Uterus (tissue), 2 donors: ENCODE measurements around the gene ICAM3.

ENCODE experiments used
- CTCF ChIP-seq, 4 experiments: fragments of 200-600 bp in 2 of 4; fragments of 450-650 bp in 2 of 4; sonication (generic) in 2 of 4; IDR thresholded peaks; one replicate each; pipeline ENCODE4 v1.5.1; 2016 to 2019; ENCODE audit warnings: antibody characterized with exemption in 4 of 4, mild to moderate bottlenecking in 2 of 4, moderate library complexity in 1 of 4
- POLR2A ChIP-seq, 2 donors: fragments of 450-650 bp; IDR thresholded peaks; one replicate each; pipeline ENCODE4 v1.6.1; 2016; ENCODE audit warnings: antibody characterized with exemption in 2 of 2, mild to moderate bottlenecking in 1 of 2, moderate library complexity in 1 of 2

- TF ChIP-seq CTCF (IDR thresholded peaks at IDR 0.05) = no peak
- TF ChIP-seq POLR2A (IDR thresholded peaks at IDR 0.05) = no peak
Observed at GRCh38 chr19:10327793-10328192, 11.6 kb downstream of the ICAM3 start.
